Measurements from ENCODE around the gene PCDHGB2.
"Not testable (repeated sequence)": the region's sequence is repeated elsewhere in the genome, so short reads cannot be mapped to it uniquely, and the experiment has no call there.

Gene PCDHGB2

DNA sequence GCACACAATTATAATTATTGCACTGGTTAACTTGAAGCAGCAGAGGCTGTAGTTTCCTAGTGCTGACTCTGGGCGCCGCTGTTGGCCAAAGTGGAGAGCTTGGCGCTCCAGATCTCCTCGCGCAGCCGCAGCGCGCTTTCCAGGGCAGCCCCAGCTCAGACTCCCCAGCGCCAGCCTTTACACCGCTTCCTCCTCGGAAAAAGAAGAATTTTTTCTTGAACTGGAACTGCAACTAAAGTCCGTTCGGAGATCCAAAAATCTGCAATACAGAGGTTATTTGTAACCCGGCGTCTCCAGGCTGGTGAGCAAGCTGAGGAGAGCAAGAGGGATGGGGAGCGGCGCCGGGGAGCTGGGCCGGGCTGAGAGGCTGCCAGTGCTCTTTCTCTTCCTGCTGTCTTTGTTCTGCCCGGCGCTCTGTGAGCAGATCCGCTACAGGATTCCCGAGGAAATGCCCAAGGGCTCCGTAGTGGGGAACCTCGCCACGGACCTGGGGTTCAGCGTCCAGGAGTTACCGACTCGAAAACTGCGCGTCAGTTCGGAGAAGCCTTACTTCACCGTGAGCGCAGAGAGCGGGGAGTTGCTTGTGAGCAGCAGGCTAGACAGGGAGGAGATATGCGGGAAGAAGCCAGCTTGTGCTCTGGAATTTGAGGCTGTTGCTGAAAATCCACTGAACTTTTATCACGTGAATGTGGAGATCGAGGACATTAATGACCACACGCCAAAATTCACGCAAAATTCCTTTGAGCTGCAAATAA lies 27.9 kb downstream of the PCDHGB2 start, which contains the start of gene PCDHGB4:
Gene PCDHGB4 (plus strand): TSS at position 142 of the 755 bp plus-strand sequence. CDS start 187 bp downstream, at position 329.
- DNase-seq = not testable (repeated sequence)

DNA sequence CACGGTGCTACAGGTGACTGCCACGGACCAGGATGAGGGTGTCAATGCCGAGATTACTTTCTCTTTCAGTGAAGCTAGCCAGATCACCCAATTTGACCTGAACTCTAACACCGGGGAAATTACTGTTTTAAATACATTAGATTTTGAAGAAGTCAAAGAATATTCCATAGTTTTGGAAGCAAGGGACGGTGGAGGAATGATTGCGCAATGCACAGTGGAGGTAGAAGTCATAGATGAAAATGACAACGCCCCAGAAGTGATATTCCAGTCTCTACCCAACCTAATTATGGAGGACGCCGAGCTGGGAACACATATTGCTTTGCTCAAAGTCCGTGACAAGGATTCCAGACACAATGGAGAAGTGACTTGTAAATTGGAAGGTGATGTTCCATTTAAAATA lies 28.9 kb downstream of the PCDHGB2 start:
- no peak for DNase-seq

DNA sequence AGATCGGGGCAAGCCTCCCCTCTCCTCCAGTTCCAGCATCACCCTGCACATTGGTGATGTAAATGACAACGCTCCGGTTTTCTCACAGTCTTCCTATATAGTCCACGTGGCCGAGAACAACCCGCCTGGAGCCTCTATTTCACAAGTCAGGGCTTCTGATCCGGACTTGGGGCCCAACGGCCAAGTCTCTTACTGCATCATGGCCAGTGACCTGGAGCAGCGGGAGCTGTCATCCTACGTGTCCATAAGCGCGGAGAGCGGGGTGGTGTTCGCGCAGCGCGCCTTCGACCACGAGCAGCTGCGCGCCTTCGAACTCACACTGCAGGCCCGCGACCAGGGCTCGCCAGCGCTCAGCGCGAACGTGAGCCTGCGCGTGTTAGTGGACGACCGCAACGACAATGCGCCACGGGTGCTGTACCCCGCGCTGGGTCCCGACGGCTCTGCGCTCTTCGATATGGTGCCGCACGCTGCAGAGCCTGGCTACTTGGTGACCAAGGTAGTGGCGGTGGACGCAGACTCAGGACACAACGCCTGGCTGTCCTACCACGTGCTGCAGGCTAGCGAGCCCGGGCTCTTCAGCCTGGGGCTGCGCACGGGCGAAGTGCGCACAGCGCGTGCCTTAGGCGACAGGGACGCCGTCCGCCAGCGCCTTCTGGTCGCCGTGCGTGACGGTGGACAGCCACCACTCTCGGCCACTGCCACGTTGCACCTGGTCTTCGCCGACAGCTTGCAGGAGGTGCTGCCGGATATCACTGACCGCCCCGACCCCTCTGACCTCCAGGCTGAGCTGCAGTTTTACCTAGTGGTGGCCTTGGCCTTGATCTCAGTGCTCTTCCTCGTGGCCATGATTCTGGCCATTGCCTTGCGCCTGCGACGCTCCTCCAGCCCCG lies 29.6 kb downstream of the PCDHGB2 start:
- no peak for DNase-seq

DNA sequence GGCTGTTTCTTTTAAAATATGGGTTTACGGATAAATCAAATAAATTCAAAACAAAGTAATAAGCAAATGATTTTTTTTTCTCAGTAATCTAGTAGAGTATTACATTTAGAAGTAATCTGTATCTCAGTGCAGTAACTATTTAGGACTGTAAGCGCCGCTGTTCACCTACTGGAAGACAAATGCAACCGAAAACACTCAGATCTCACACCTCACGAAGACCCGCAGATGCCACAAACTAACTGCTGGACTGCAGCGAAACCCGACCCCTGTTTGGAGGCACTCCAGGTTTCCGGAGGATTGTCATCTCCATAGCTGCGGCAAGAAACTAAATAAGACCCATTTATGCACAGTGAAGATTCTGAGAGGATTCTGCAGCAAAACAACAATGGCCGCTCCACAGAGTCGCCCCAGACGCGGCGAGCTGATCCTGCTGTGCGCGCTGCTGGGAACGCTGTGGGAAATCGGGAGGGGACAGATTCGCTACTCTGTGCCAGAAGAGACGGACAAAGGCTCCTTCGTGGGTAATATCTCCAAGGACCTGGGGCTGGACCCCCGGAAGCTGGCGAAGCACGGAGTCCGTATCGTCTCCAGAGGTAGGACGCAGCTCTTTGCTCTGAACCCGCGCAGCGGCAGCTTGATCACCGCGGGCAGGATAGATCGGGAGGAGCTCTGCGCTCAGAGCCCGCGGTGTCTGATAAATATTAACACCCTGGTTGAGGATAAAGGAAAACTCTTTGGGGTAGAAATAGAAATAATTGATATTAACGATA lies 32.8 kb downstream of the PCDHGB2 start, which contains the start of gene PCDHGA8:
Gene PCDHGA8 (plus strand): TSS at position 205 of the 770 bp plus-strand sequence. CDS start 181 bp downstream, at position 386.
- DNase-seq = no peak

DNA sequence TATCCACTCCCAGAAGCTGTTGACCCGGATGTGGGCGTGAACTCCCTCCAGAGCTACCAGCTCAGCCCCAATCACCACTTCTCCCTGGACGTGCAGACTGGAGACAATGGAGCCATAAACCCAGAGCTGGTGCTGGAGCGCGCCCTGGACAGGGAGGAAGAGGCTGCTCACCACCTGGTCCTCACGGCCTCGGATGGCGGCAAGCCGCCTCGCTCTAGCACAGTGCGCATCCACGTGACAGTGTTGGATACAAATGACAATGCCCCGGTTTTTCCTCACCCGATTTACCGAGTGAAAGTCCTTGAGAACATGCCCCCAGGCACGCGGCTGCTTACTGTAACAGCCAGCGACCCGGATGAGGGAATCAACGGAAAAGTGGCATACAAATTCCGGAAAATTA lies 33.5 kb downstream of the PCDHGB2 start:
- DNase-seq = no peak

DNA sequence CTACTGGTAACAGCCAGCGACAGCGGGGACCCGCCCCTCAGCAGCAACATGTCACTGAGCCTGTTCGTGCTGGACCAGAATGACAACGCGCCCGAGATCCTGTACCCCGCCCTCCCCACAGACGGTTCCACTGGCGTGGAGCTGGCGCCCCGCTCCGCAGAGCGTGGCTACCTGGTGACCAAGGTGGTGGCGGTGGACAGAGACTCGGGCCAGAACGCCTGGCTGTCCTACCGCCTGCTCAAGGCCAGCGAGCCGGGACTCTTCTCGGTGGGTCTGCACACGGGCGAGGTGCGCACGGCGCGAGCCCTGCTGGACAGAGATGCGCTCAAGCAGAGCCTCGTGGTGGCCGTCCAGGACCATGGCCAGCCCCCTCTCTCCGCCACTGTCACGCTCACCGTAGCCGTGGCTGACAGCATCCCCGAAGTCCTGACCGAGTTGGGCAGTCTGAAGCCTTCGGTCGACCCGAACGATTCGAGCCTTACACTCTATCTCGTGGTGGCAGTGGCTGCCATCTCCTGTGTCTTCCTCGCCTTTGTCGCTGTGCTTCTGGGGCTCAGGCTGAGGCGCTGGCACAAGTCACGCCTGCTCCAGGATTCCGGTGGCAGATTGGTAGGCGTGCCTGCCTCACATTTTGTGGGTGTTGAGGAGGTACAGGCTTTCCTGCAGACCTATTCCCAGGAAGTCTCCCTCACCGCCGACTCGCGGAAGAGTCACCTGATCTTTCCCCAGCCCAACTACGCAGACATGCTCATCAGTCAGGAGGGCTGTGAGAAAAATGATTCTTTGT lies 34.8 kb downstream of the PCDHGB2 start:
- DNase-seq = not testable (repeated sequence)

DNA sequence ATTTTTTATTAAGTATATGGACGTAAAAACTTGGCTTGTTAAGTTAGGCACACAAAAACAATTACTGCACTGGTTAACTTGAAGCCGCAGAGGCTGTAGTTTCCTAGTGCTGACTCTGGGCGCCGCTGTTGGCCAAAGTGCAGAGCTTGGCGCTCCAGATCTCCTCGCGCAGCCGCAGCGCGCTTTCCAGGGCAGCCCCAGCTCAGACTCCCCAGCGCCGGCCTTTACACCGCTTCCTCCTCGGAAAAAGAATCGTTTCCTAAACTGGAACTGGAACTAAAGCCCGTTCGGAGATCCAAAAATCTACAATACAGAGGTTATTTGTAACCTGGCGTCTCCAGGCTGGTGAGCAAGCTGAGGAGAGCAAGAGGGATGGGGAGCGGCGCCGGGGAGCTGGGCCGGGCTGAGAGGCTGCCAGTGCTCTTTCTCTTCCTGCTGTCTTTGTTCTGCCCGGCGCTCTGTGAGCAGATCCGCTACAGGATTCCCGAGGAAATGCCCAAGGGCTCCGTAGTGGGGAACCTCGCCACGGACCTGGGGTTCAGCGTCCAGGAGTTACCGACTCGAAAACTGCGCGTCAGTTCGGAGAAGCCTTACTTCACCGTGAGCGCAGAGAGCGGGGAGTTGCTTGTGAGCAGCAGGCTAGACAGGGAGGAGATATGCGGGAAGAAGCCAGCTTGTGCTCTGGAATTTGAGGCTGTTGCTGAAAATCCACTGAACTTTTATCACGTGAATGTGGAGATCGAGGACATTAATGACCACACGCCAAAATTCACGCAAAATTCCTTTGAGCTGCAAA lies 38.2 kb downstream of the PCDHGB2 start, which contains the start of gene PCDHGB5:
Gene PCDHGB5 (plus strand): TSS at position 192 of the 796 bp plus-strand sequence. CDS start 181 bp downstream, at position 373.
- not testable (repeated sequence) for DNase-seq

DNA sequence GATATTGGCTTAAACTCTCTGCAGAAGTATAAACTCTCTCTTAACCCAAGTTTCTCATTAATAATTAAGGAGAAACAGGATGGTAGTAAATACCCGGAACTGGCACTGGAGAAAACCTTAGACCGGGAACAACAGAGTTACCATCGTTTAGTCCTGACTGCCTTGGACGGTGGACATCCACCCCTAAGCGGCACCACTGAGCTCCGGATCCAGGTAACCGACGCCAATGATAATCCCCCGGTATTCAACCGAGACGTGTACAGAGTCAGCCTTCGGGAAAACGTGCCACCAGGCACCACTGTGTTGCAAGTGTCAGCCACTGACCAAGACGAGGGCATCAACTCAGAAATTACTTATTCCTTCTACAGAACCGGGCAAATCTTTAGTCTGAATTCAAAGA lies 38.8 kb downstream of the PCDHGB2 start:
- DNase-seq = no peak

DNA sequence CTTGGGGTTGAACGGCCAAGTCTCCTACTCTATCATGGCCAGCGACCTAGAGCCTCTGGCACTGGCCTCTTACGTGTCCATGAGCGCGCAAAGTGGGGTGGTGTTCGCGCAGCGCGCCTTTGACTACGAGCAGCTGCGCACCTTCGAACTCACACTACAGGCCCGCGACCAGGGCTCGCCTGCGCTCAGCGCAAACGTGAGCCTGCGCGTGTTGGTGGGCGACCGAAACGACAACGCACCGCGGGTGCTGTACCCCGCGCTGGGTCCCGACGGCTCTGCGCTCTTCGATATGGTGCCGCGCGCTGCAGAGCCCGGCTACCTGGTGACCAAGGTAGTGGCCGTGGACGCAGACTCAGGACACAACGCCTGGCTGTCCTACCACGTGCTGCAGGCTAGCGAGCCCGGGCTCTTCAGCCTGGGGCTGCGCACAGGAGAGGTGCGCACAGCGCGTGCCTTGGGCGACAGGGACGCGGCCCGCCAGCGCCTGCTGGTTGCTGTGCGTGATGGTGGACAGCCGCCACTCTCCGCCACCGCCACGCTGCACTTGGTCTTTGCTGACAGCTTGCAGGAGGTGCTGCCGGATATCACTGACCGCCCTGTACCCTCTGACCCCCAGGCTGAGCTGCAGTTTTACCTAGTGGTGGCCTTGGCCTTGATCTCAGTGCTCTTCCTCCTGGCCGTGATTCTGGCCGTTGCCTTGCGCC lies 39.9 kb downstream of the PCDHGB2 start:
- no peak for DNase-seq

DNA sequence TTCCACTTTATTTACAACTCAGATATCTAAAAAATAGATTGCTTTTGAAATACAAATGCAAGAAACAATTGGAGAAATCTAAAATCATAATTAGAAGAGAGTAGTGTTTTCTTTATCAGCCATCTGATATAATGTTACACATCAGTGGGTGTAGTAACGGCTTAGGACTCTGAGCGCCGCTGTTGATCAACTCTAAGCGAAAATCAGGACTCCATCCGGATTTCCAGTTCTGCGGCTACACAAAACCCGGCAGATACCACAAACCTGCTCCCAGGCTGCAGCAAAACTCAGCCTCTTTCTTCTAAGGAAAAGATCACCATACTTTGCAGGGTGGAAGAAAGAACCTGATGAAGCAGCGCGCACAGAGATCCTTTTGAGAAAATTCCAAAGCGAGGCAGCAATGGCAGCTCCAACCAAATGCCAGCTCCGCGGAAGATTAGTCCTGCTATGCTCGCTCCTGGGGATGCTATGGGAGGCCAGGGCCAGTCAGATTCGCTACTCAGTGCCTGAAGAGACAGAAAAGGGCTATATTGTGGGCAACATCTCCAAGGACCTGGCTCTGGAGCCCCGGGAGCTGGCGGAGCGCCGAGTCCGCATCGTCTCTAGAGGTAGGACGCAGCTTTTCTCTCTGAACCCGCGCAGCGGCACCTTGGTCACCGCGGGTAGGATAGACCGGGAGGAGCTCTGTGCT lies 42.9 kb downstream of the PCDHGB2 start, which contains the start of gene PCDHGA9:
Gene PCDHGA9 (plus strand): TSS at position 226 of the 691 bp plus-strand sequence. CDS start 175 bp downstream, at position 401.
- DNase-seq = no peak

DNA sequence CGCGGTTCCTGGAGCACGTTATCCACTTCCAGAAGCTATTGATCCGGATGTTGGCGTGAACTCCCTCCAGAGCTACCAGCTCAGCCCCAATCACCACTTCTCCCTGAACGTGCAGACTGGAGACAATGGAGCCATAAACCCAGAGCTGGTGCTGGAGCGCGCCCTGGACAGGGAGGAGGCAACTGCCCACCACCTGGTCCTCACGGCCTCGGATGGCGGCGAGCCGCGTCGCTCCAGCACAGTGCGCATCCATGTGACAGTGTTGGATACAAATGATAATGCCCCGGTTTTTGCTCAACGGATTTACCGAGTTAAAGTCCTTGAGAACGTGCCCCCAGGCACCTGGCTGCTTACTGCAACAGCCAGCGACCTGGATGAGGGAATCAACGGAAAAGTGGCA lies 43.6 kb downstream of the PCDHGB2 start:
- DNase-seq = no peak

DNA sequence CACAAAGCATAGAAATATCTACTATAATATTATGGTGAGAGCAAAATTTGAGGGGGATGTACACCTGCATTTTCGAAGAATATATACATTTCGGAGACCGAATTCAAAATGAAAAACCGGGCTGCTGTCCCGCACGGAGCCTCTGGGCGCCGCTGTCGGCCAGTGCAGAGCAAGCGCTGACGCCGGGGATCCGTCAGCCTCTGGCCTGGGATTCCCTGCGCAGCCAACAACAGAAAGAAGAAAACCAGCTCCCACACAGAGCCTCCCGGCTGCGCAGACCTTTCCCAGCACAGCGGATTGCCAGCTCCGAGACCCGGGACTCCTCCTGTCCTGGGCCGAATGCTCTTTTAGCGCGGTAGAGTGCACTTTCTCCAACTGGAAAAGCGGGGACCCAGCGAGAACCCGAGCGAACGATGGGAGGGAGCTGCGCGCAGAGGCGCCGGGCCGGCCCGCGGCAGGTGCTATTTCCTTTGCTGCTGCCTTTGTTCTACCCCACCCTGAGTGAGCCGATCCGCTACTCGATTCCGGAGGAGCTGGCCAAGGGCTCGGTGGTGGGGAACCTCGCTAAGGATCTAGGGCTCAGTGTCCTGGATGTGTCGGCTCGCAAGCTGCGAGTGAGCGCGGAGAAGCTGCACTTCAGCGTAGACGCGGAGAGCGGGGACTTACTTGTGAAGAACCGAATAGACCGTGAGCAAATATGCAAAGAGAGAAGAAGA lies 48.2 kb downstream of the PCDHGB2 start, which contains the start of gene PCDHGB6:
Gene PCDHGB6 (plus strand): TSS at position 232 of the 716 bp plus-strand sequence. CDS start 182 bp downstream, at position 414.
- DNase-seq = not testable (repeated sequence)

DNA sequence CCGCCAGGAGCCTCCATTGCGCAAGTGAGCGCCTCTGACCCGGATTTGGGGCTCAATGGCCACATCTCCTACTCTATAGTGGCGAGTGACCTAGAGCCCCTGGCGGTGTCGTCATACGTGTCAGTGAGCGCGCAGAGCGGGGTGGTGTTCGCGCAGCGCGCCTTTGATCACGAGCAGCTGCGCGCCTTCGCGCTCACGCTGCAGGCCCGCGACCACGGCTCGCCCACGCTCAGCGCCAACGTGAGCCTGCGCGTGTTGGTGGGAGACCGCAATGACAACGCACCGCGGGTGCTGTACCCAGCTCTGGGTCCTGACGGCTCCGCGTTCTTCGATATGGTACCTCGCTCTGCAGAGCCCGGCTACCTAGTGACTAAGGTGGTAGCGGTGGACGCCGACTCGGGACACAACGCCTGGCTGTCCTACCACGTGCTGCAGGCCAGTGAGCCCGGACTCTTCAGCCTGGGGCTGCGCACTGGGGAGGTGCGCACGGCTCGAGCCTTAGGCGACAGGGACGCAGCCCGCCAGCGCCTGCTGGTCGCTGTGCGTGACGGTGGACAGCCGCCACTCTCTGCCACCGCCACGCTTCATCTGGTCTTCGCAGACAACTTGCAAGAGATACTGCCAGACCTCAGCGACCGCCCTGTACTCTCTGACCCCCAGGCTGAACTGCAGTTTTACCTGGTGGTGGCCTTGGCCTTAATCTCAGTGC lies 50.0 kb downstream of the PCDHGB2 start:
- no peak for DNase-seq

DNA sequence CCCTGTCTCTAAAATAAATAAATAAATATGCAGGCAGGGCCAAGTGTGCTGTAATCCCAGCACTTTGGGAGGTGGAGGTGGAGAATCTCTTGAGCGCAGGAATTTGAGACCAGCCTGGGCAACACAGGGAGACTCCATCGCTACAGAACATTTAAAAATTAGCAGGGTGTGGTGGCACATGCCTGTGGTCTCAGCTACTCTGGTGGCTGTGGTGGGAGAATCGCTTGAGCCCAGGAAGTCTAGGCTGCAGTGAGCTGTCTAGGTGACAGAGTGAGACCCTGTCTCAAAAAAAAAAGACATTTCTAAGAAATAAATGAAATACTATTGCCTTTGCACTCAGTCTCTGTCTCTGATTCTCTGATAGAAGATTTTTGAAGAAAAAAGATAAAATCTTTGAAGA lies 51.8 kb downstream of the PCDHGB2 start:
- no peak for DNase-seq

All from amniotic stem cell (primary cell).